ENCODE measurements around the gene GNA12. TPM values are rescaled to one million over a fixed set of nuclear protein-coding genes. Genes with fewer than 3 reads are reported as not detected.
"Not testable (repeated sequence)": the region's sequence is repeated elsewhere in the genome, so short reads cannot be mapped to it uniquely, and the experiment has no call there.

The GNA12 gene
- total RNA-seq, 1 donor from 2014 or later = 47.2 TPM

- no peaks in the 10 kb centered on the region for H3K9me3 ChIP-seq
- intact Hi-C loops (cut with DNase I) = no loop called here
- ATAC-seq (no peak), DNase-seq (no peak)
- no peaks in the 10 kb centered on the region for H3K27me3 ChIP-seq
- H3K4me1 ChIP-seq = peaks cover 10% of the 10 kb centered on the region
- H3K36me3 ChIP-seq = no peaks in the 10 kb centered on the region
- TF ChIP-seq CTCF (IDR thresholded peaks at IDR 0.05) = no peak
- no peak overlapping the region for H3K4me3 ChIP-seq
- H3K27ac ChIP-seq = no peak overlapping the region
These were observed 91.0 kb downstream of the GNA12 start for GRCh38 chr7:2753148-2753547.

GRCh38 chr7:2751086-2751485, 93.0 kb downstream of the GNA12 start:
- Histone ChIP-seq H3K27me3 (no peaks in the 10 kb centered on the region), H3K4me3 (no peak overlapping the region), H3K27ac (no peak overlapping the region), H3K36me3 (no peaks in the 10 kb centered on the region), H3K9me3 (no peaks in the 10 kb centered on the region), H3K4me1 (no peaks in the 10 kb centered on the region)
- intact Hi-C loops (cut with DNase I) = no loop called here
- no peak for TF ChIP-seq CTCF (IDR thresholded peaks at IDR 0.05)
- ATAC-seq (no peak), DNase-seq (no peak)

GRCh38 chr7:2750004-2750407, 94.1 kb downstream of the GNA12 start:
- intact Hi-C loops (cut with DNase I) = no loop called here
- no peak for DNase-seq
- no peak overlapping the region for H3K4me3 ChIP-seq
- no peaks in the 10 kb centered on the region for H3K4me1 ChIP-seq
- H3K27me3 ChIP-seq = no peaks in the 10 kb centered on the region
- ATAC-seq = no peak
- H3K36me3 ChIP-seq = no peaks in the 10 kb centered on the region
- TF ChIP-seq CTCF (IDR thresholded peaks at IDR 0.05) = no peak
- no peaks in the 10 kb centered on the region for H3K9me3 ChIP-seq
- H3K27ac ChIP-seq = no peak overlapping the region

GRCh38 chr7:2748684-2749083, 95.4 kb downstream of the GNA12 start:
- DNase-seq; H3K27me3 ChIP-seq; H3K4me1 ChIP-seq; intact Hi-C loops (cut with DNase I); ATAC-seq; H3K4me3 ChIP-seq; H3K9me3 ChIP-seq; H3K27ac ChIP-seq; H3K36me3 ChIP-seq: not testable (repeated sequence)

GRCh38 chr7:2743523-2744185, 100.5 kb downstream of the GNA12 start:
- H3K36me3 ChIP-seq; H3K4me3 ChIP-seq; DNase-seq; intact Hi-C loops (cut with DNase I); H3K9me3 ChIP-seq; ATAC-seq; H3K4me1 ChIP-seq; H3K27ac ChIP-seq; H3K27me3 ChIP-seq: not testable (repeated sequence)

- H3K4me1 ChIP-seq = peaks cover 13% of the 10 kb centered on the region
- H3K27ac ChIP-seq = no peak overlapping the region
- no peak for ATAC-seq
- DNase-seq = no peak
- intact Hi-C loops (cut with DNase I) = no loop called here
- no peak overlapping the region for H3K4me3 ChIP-seq
- TF ChIP-seq CTCF (IDR thresholded peaks at IDR 0.05) = no peak
- H3K9me3 ChIP-seq = no peaks in the 10 kb centered on the region
- no peaks in the 10 kb centered on the region for H3K27me3 ChIP-seq
- no peaks in the 10 kb centered on the region for H3K36me3 ChIP-seq
These were observed 105.2 kb downstream of the GNA12 start for GRCh38 chr7:2738766-2739549.

Data from upper lobe of right lung (tissue), 1 donor.